Measurements from ENCODE around the gene PTGIS.

GRCh38 chr20:49481116-49481515 lies 86.8 kb downstream of the PTGIS start:
- TF ChIP-seq CTCF (conservative IDR thresholded peaks at IDR 0.05; ENCODE audit: low read depth, low read length) (no peak), RFX5 (IDR thresholded peaks at IDR 0.05; ENCODE audit: low read depth, low read length) (no peak), POLR2A (IDR thresholded peaks at IDR 0.05; ENCODE audit: low read depth, low read length) (no peak), CEBPB (IDR thresholded peaks at IDR 0.05; ENCODE audit: low read depth, low read length) (no peak), USF2 (IDR thresholded peaks at IDR 0.05; ENCODE audit: low read depth, low read length) (no peak), BHLHE40 (IDR thresholded peaks at IDR 0.05; ENCODE audit: low read depth, low read length) (no peak), RCOR1 (IDR thresholded peaks at IDR 0.05; ENCODE audit: insufficient replicate concordance, low read length) (no peak), SMC3 (IDR thresholded peaks at IDR 0.05; ENCODE audit: low read depth, low read length) (no peak)
